Testis (tissue), 3 donors: Measurements from ENCODE around the gene FA2H. TPM values are rescaled to one million over a fixed set of nuclear protein-coding genes. Genes with fewer than 3 reads are reported as not detected.

ENCODE experiments used
- DNase-seq: peaks from one replicate; pipeline ENCODE4 v3.0.0-alpha.2; 2019
- H3K27ac ChIP-seq, 2 donors: fragments of 200-600 bp; sonication (generic); one replicate each; pipeline ENCODE4 v1.5.1; 2019
- H3K27me3 ChIP-seq: fragments of 200-600 bp; sonication (generic); one replicate; pipeline ENCODE4 v1.5.1; 2019
- H3K36me3 ChIP-seq: fragments of 200-600 bp; sonication (generic); one replicate; pipeline ENCODE4 v1.5.1; 2017; ENCODE audit warnings: low read depth; ENCODE audit errors: missing control alignments
- H3K4me1 ChIP-seq: fragments of 200-600 bp; sonication (generic); one replicate; pipeline ENCODE4 v1.5.1; 2019
- H3K4me3 ChIP-seq, 2 donors: fragments of 200-600 bp; sonication (generic); one replicate each; pipeline ENCODE4 v1.5.1; 2017 to 2019
- H3K9me3 ChIP-seq: fragments of 200-600 bp; sonication (generic); one replicate; pipeline ENCODE4 v1.5.1; 2017
- POLR2A ChIP-seq: fragments of 450-650 bp; IDR thresholded peaks from one replicate; pipeline ENCODE4 v1.6.1; 2017; ENCODE audit warnings: antibody characterized with exemption, mild to moderate bottlenecking, moderate library complexity
- WGBS, 2 donors: methylation state at CpG; one replicate each; pipeline ENCODE4 v1.1.5; 2018; 5-methylcytosine and 5-hydroxymethylcytosine counted together
- intact Hi-C: fragments of 100-400 bp; cut with DNase I; formaldehyde crosslinking; loops from one replicate; pipeline ENCODE4 v1.15.1; 2023; ENCODE audit warnings: low total_unique reads
- polyA plus RNA-seq: library from polyadenylated mRNA; stranded (reverse); fragments of 350-450 nt; fragmentation: Illumina TruSeq; extraction: RNeasy Lipid Tissue Mini Kit (QIAGEN cat#74804); gene quantifications from one replicate; pipeline ENCODE4 v1.2.3, GENCODE V29; 2014; ENCODE audit warnings: low read depth, low replicate concordance; ENCODE audit not compliant: insufficient read depth
- total RNA-seq, 2 donors: library from RNA; depleted of rRNA; stranded (reverse); fragments of >200 nt; gene quantifications; one replicate each; pipeline ENCODE4 v1.2.3, GENCODE V29; 2016
- TF ChIP-seq, protein P1 (sequence below), 3 experiments: fragments of 450-650 bp in 2 of 3; fragments of 200-600 bp in 1 of 3; sonication (generic) in 1 of 3; IDR thresholded peaks; one replicate each; pipeline ENCODE4 v1.5.1; 2016 to 2019; ENCODE audit warnings: antibody characterized with exemption in 3 of 3, mild to moderate bottlenecking in 2 of 3, moderate library complexity in 1 of 3

The FA2H gene
- total and polyA plus RNA-seq, 3 donors from 2014 or later: 3.0 to 7.8 (median 5.9) TPM

DNA sequence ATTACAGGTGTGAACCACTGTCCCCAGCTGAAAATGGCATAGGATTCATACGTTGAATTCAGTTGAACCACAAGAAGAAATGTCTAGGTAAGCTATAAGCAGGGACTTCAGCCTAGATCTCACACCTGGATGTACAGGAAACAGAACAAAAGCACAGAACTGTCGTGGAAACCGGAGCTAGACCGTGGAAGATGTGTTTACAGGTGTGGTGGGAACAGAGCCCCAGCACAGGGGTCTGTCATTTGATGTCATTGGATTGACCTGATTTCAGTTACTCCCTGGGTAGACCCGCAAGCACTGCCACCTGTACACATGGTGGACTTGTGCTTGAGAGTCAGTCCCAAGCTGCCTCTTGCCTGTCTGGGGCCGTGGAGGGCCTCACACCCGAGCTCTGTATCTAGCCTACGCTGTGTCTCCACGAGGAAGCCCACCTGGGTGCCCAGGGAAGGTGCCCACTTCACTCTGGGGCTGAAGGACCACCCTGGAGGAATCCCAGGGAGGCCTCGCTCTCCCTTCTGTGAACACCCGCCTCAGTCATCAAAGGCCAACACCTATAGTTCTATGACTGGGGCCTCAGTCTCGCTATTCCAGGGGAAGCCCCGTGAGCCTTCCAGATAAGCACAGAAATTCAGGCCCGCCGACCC, 41.8 kb downstream of the FA2H start:
- Histone ChIP-seq H3K36me3 (no peaks in the 10 kb centered on the region), H3K27ac (no peak overlapping the region), H3K27me3 (no peaks in the 10 kb centered on the region), H3K4me1 (no peaks in the 10 kb centered on the region), H3K4me3 (no peak overlapping the region), H3K9me3 (no peaks in the 10 kb centered on the region)
- WGBS, 2 donors: 82 to 93% methylated on average over 11 to 15 of the region's 15 CpGs
- intact Hi-C loops: no loop called here
- TF ChIP-seq, protein P1, sequence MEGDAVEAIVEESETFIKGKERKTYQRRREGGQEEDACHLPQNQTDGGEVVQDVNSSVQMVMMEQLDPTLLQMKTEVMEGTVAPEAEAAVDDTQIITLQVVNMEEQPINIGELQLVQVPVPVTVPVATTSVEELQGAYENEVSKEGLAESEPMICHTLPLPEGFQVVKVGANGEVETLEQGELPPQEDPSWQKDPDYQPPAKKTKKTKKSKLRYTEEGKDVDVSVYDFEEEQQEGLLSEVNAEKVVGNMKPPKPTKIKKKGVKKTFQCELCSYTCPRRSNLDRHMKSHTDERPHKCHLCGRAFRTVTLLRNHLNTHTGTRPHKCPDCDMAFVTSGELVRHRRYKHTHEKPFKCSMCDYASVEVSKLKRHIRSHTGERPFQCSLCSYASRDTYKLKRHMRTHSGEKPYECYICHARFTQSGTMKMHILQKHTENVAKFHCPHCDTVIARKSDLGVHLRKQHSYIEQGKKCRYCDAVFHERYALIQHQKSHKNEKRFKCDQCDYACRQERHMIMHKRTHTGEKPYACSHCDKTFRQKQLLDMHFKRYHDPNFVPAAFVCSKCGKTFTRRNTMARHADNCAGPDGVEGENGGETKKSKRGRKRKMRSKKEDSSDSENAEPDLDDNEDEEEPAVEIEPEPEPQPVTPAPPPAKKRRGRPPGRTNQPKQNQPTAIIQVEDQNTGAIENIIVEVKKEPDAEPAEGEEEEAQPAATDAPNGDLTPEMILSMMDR (IDR thresholded peaks at IDR 0.05): no peak
- no peak for TF ChIP-seq POLR2A
- no peak for DNase-seq

DNA sequence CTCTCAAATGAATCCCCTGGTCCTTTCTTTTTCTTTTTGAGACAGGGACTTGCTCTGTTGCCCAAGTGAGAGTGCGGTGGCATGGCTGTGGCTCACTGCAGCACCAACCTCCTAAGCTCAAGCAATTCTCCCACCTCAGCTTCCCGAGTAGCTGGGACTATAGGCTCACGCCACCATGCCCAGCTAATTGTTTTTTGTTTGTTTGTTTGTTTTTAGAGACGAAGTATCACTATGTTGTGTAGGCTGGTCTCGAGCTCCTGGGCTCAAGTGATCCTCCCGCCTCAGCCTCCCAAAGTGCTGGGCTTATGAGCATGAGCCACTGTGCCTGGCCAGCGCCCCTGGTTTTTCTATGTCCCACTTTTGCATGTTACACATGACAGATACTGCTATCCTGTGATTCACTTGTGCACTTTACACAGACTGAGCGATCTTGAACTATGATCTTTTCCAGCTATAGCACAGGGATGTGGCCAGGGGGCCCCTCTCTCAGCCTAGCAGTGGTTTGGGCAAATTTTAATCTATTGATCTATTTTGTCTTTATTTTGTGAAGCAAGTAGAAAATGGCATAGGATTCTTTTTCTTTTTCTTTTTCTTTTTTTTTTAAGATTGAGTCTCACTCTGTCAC, 42.7 kb downstream of the FA2H start:
- no peaks in the 10 kb centered on the region for H3K4me1 ChIP-seq
- H3K27me3 ChIP-seq: no peaks in the 10 kb centered on the region
- 95 to 96% methylated on average over 8 of the region's 8 CpGs for WGBS, 2 donors
- DNase-seq: no peak
- H3K27ac ChIP-seq: no peak overlapping the region
- no peaks in the 10 kb centered on the region for H3K9me3 ChIP-seq
- intact Hi-C loops: no loop called here
- no peaks in the 10 kb centered on the region for H3K36me3 ChIP-seq
- TF ChIP-seq, protein P1 (IDR thresholded peaks at IDR 0.05): no peak
- no peak for TF ChIP-seq POLR2A
- no peak overlapping the region for H3K4me3 ChIP-seq

DNA sequence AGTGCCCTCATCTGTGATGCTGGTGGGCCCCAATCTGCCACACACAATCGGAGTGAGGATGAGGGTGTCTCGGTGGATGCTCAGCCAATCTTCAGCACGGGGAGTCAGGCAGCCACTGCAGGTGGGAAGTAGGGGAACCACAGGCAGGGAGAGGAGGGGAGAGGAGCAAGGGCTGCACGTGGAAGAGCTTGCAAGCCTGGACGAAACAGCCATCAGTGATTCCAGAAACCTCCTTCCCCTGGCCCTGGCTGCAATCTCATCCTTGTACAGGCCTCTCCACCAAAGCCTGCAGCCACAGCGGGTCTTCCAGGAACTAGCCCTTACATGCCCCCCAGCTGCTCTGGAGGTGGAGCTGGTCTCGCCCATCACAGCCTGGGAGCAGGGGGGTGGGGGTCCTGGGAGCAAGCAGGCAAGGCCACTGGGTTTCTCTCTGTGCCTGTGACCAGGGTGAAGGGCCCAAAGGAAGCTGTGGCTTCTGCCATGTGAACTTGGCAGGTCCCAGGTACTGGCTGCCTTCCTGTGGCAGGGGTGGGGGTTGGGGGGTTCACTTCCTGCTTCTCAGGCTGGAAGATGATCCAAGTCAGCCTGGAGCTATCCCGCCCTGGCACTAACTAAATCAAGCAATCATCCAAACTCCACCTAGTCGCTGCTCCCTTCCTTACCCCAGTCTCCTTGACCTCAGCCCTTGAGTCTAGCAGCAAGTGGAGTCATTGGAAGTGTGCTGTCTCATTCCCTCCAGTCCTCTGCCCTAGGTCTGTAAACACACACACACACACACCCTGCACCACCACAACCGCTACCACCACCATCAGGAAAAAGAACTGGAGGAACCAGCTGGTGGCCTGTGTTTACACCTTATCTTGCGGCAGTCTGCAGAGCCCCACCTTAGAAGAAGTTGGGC, 44.6 kb downstream of the FA2H start:
- WGBS, 2 donors: 57 to 60% methylated on average over 7 to 11 of the region's 11 CpGs
- TF ChIP-seq POLR2A: no peak
- H3K9me3 ChIP-seq: no peaks in the 10 kb centered on the region
- no peak overlapping the region for H3K27ac ChIP-seq
- H3K4me1 ChIP-seq: no peaks in the 10 kb centered on the region
- H3K36me3 ChIP-seq: no peaks in the 10 kb centered on the region
- H3K27me3 ChIP-seq: no peaks in the 10 kb centered on the region
- no peak for DNase-seq
- H3K4me3 ChIP-seq: no peak overlapping the region
- intact Hi-C loops: no loop called here

DNA sequence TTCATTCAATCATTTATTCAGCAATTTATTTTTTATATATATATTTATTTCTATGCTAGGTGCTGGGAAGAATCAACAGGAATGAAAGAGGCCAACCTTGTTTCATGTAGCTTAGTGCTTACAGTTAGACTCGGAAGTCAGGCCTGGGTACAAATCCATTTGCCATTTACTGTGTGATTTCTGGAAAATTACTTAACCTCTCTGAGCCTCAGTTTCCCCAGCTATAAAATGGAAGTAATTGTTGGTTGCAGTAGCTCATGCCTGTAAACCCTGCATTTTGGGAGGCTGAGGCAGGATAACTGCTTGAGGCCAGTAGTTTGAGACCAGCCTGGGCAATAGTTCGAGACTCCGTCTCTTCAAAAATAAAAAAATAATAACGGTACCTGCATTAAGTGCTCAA, 46.7 kb downstream of the FA2H start:
- Histone ChIP-seq H3K4me3 (no peak overlapping the region), H3K9me3 (no peaks in the 10 kb centered on the region), H3K4me1 (peaks cover 4% of the 10 kb centered on the region), H3K36me3 (no peaks in the 10 kb centered on the region), H3K27me3 (no peaks in the 10 kb centered on the region), H3K27ac (no peak overlapping the region)
- DNase-seq: no peak
- WGBS, 2 donors: 94 to 97% methylated on average over 4 of the region's 4 CpGs
- TF ChIP-seq, protein P1 (IDR thresholded peaks at IDR 0.05): no peak
- no peak for TF ChIP-seq POLR2A
- intact Hi-C loops: no loop called here

DNA sequence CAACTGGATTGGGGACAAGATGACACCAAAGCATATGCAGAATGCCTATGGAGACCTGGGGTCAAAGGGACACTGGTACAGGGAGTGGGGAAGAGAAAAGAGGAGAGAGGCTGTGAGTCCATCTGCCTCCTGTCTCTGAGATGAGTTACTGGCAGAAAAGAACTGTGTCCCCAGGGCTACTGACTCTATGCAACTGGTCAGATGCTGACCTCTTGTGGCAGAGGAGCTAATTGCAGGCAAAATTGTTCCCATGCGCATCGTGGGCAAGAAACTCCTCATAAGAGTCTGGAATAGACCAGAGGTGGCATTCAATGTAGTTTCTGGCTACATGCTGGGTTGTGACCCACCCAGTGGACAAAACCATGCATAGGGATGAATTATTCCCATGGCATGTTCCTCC, 47.9 kb downstream of the FA2H start:
- TF ChIP-seq, protein P1 (IDR thresholded peaks at IDR 0.05): peak in 1 of 3 experiments; percentile 25
- TF ChIP-seq POLR2A: no peak
- Histone ChIP-seq H3K9me3 (no peaks in the 10 kb centered on the region), H3K27me3 (no peaks in the 10 kb centered on the region), H3K4me1 (peaks cover 4% of the 10 kb centered on the region), H3K27ac (no peak overlapping the region), H3K36me3 (no peaks in the 10 kb centered on the region), H3K4me3 (no peak overlapping the region)
- WGBS, 2 donors: 66 to 90% methylated on average over 2 of the region's 2 CpGs
- peak; percentile 42 for DNase-seq
- intact Hi-C loops: no loop called here
